ENCODE data around the gene MTUS2. TPM values are rescaled to one million over a fixed set of nuclear protein-coding genes. Genes with fewer than 3 reads are reported as not detected.

Gene MTUS2
- total RNA-seq, 1 experiment from 2014 or later: 0.11 TPM

GRCh38 chr13:29458419-29458818, 638.3 kb downstream of the MTUS2 start:
- TF ChIP-seq CTCF (conservative IDR thresholded peaks at IDR 0.05; ENCODE audit: low read depth, low read length): no peak
- H3K9me3 ChIP-seq (ENCODE audit: low read depth, low read length, poor library complexity, severe bottlenecking): no peaks in the 10 kb centered on the region

GRCh38 chr13:29459813-29460355, 639.7 kb downstream of the MTUS2 start:
- CTCF ChIA-PET: no interaction called here
- H3K27ac ChIP-seq (ENCODE audit: low read depth, low read length, poor library complexity, severe bottlenecking): no peak overlapping the region
- no peak for DNase-seq (ENCODE audit: low spot score)
- H3K27me3 ChIP-seq (replicated peaks; ENCODE audit: insufficient read depth, low read depth, low read length, poor library complexity): no peaks in the 10 kb centered on the region
- BruUV-seq (replicated peaks): no TSS peak
- no peaks in the 10 kb centered on the region for H3K4me1 ChIP-seq (ENCODE audit: insufficient read depth, low read length, poor library complexity, severe bottlenecking)
- POLR2A ChIA-PET (ENCODE audit: low non-redundant PET): no interaction called here
- H3K36me3 ChIP-seq (ENCODE audit: insufficient read depth, low read length, poor library complexity, severe bottlenecking): no peaks in the 10 kb centered on the region
- no peak overlapping the region for H3K4me3 ChIP-seq (ENCODE audit: low read depth, low read length, poor library complexity, severe bottlenecking)
- no peak for TF ChIP-seq CTCF (conservative IDR thresholded peaks at IDR 0.05; ENCODE audit: low read depth, low read length)
- TF ChIP-seq EZH2 (IDR thresholded peaks at IDR 0.05; ENCODE audit: borderline replicate concordance, low read depth, low read length, poor library complexity, severe bottlenecking): no peak
- intact Hi-C loops (cut with micrococcal nuclease; ENCODE audit: unreplicated experiment): no loop called here
- H3K9me3 ChIP-seq (ENCODE audit: low read depth, low read length, poor library complexity, severe bottlenecking): no peaks in the 10 kb centered on the region

More at GRCh38 chr13:29458419-29458818, 638.3 kb downstream of the MTUS2 start:
- Histone ChIP-seq H3K36me3 (ENCODE audit: insufficient read depth, low read length, poor library complexity, severe bottlenecking) (no peaks in the 10 kb centered on the region), H3K4me1 (ENCODE audit: insufficient read depth, low read length, poor library complexity, severe bottlenecking) (peaks cover 4% of the 10 kb centered on the region), H3K27me3 (replicated peaks; ENCODE audit: insufficient read depth, low read depth, low read length, poor library complexity) (no peaks in the 10 kb centered on the region), H3K4me3 (ENCODE audit: low read depth, low read length, poor library complexity, severe bottlenecking) (no peak overlapping the region), H3K27ac (ENCODE audit: low read depth, low read length, poor library complexity, severe bottlenecking) (no peak overlapping the region)
- CTCF ChIA-PET: no interaction called here
- BruUV-seq (replicated peaks): no TSS peak
- intact Hi-C loops (cut with micrococcal nuclease; ENCODE audit: unreplicated experiment): no loop called here
- no peak for DNase-seq (ENCODE audit: low spot score)
- POLR2A ChIA-PET (ENCODE audit: low non-redundant PET): no interaction called here

GRCh38 chr13:29464105-29464679, 644.1 kb downstream of the MTUS2 start:
- TF ChIP-seq CTCF (conservative IDR thresholded peaks at IDR 0.05; ENCODE audit: low read depth, low read length): no peak
- TF ChIP-seq EZH2 (IDR thresholded peaks at IDR 0.05; ENCODE audit: borderline replicate concordance, low read depth, low read length, poor library complexity, severe bottlenecking): no peak
- CTCF ChIA-PET: no interaction called here
- H3K27me3 ChIP-seq (replicated peaks; ENCODE audit: insufficient read depth, low read depth, low read length, poor library complexity): no peaks in the 10 kb centered on the region

More at GRCh38 chr13:29464105-29464679, 644.1 kb downstream of the MTUS2 start:
- no peaks in the 10 kb centered on the region for H3K4me1 ChIP-seq (ENCODE audit: insufficient read depth, low read length, poor library complexity, severe bottlenecking)
- intact Hi-C loops (cut with micrococcal nuclease; ENCODE audit: unreplicated experiment): no loop called here
- DNase-seq (ENCODE audit: low spot score): no peak
- H3K9me3 ChIP-seq (ENCODE audit: low read depth, low read length, poor library complexity, severe bottlenecking): no peaks in the 10 kb centered on the region
- H3K4me3 ChIP-seq (ENCODE audit: low read depth, low read length, poor library complexity, severe bottlenecking): no peak overlapping the region
- POLR2A ChIA-PET (ENCODE audit: low non-redundant PET): interaction anchor here (0.6 kb wide), 1 partner anchor 566 kb away, joined by 4 read pairs; no protein-coding TSS in a partner anchor
- BruUV-seq (replicated peaks): no TSS peak
- H3K27ac ChIP-seq (ENCODE audit: low read depth, low read length, poor library complexity, severe bottlenecking): no peak overlapping the region
- no peaks in the 10 kb centered on the region for H3K36me3 ChIP-seq (ENCODE audit: insufficient read depth, low read length, poor library complexity, severe bottlenecking)
